Fibroblast of upper back skin (primary cell): ENCODE measurements around the gene AGBL1.
"Not testable (repeated sequence)": the region's sequence is repeated elsewhere in the genome, so short reads cannot be mapped to it uniquely, and the experiment has no call there.

ENCODE experiments used
- DNase-seq: peaks from one replicate; pipeline ENCODE4 v3.0.0-alpha.2; 2013

AGBL1 gene

DNA sequence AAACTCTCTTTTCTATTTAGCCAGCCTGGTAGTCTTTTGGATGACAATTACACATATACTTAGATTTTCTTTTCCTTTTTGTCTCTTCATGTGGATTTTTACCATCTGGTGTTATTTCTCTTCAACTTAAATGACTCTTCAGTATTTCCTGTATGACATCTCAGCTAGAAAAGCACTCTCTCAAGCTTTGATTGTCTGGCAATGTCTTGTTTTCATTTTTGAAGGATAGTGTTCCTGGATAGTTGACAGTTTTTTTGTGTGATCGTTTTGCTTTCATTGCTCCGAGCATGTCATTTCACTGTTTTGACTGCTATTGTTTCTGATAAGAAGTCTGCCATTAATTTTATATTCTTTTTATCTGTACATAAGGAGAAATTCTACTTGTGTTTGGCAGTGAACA is 766.4 kb downstream of the AGBL1 start:
- DNase-seq, result no peak

DNA sequence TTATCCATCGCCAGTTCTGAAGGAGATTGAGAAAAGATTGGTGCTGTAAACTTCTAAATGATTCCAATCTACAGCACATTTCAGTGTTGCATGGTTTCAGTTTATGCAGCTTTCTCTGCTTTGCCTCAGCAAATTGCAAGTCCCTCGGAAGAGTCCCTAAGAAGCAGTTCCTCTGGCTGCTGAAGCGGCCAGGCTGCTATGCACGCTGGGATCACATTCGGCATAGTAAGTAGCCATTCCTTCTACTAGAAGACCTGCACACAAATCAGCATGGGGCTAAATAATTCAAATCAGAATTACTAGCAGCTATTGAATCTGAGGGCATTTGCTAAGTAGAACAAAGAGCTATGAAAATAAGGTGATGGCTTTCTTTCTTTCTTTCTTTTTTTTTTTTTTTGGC is 769.5 kb downstream of the AGBL1 start:
- no peak for DNase-seq

DNA sequence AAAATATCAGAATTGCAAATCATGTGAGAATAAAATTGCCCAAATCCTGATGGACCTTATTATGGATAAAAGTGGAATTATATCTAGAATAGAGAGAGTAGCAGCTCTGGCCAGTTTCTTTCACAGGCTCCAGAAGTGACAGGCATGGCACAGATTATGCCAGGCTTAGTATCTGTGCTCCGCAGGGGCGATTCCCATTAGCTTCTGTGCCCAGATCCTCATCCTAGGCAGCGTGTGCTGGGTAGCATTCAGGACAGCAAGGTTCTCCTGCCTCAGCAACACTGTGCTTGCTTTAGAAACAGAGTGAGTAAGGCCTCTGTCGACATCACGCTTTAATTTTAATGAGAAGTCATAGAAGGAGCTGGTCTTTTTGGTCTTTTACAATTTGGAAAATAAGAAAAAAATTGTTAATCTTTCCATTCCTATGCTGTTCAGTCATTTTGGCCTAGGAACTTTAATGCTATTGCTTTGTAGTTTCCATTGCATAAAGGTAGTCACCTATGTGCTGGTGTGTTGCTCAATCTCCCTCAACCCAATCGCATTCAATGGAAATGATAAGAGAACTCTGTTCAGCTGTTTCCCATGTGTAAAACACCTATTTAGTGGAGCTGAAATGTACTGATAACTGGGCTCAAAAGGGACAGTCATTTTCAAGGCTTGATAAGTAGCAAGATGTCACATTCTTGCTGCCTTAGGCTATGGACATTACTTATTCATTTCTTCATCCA is 770.1 kb downstream of the AGBL1 start:
- DNase-seq, result no peak

DNA sequence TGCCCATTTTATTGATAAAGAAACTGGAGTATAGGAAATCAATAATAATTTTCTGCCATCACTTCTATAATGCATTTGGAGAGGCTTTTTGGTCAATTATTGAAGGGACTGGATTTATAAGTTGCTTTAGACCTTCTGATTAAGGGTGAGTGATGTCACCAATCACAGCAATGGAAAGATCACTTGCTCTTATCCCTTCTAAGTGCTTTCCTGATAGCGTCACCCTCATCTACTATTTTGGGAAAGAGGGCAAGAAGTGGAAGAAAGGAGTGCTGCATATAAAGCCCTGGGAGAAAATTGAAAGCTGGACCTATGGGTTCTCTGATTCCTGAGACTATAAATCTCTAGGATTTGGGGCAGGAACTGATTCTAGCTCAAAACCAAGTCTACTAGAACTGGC is 771.3 kb downstream of the AGBL1 start:
- no peak for DNase-seq

DNA sequence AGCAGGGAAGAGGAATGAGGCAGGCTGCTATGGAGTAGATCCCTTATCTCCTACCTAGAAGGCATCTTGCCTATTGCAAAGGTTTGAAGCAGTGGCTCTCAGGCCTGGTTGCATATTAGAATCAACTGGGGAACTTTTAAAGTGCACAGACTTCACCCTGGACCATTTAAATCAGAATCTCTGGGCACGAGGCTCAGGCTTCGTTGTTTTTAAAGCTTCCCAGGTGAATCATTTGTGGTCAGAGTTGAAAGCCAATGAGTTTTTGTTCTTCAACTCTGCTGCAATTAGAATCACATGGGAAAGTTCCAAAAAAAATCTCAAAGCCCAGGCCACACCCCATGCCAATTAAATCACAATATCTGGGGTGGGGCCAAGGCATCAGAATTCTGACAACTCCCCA is 773.1 kb downstream of the AGBL1 start:
- no peak for DNase-seq

DNA sequence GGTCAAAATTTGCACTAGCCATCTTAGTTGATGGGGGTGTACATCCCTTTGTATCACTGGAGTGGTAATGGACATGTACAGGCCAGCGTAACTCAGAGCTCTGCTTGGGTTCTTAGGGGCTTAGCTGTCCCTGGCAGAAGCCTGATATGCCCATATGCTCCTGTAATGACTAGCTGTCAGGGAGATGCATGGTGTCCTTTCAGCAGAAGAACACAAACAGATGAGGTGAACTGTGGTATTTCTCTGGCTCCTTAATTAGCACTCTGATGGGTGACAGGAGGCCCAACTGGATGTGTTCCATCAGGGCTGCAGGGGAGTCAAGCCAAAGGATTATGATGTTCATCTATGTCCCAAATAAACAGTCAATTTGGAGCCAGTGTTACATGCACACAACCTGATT is 774.5 kb downstream of the AGBL1 start:
- DNase-seq, result no peak

DNA sequence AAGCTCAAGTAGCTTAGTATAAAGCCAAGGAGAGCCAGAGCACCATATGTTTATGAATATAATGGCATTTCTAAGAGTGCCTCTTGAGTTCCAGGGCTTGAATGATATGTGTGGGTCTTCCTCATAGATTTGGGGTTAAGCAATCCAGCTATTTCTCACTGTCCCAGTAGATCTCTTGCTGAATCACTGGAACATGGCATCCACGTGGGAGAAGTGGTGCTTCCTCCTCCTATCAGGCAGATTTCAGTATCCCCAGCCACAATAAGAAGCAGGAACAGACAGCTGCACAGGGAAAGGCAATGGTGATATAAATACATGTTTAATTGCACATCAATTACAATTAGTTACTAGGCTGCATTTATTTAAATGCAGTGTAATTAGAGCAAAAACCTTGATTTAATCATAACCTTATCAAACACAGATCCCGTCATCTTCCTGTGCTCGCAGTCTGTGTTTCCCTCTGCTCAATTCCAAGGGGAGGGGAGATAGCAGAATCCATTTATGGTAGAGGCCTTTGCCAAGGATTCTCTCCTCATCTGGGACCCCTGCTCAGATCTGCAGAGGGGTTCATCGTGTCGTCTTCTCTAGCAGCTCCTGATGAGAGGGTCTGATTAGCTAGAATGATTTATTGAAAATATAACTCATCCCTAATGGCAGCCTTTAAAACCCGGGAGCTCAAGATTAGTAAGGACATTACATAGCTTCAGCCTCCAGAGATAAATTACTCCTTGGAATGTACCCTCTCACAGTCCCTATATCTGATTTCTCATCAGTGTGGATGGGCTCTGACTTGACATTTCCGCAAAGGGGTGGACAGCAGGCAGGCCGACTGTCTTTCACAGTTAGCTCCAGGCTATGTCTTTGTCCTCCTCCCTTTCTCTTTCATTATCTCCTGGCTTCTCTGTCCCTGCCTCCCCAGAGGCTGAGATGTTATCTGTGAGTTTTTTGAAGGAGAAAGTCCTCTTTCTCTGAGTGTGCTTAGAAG is 775.9 kb downstream of the AGBL1 start:
- no peak for DNase-seq

DNA sequence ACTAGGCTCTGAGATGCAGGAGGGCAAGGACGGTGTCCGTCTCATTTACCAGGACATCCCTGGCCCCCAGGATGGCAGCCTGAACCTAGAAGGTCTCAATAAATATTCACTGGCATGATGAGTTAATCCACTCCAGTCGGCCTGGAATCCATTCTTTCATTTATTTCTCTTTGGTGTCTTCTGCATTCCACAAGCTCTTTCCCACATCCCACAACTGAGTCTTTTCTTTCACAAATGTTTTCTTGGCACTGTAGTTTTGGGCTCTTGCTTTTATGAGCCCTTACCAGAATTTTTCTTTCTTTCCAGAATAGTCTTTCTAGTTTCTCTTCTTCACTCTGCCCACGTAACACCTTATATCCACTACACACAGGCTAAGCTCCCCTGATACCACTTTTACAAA is 778.0 kb downstream of the AGBL1 start:
- no peak for DNase-seq

DNA sequence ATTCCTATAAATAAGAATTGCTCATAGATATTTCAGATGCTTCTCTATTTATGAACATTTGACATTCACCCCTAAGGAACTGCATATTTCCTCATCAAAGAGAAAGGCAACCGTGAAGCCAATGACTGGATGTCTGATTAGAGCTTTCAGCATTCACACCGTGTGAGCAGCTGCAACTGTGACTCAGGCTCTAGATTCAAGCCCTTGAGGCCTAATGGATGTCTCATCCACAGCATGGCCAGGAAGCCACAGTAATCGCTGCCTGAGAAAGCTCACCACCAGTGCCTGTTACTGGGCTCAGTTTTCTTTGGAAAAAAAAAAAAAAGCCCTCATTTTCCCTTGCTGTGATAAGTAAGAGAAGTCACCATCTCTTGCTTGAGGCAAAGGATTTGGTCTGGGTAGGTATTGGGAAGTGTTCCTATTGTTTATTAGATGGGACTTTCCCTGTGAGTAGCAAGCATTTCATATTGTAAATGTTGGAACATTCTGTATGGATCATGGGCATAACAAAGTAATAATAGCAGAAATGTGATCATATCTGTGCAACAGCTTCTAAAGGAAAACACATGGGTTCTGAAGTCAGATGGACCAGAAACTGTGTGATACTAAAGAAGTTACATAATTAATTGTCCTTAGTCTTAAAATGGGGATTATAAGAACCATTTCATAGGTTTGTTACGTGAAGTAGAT is 783.7 kb downstream of the AGBL1 start:
- peak; percentile 88 for DNase-seq

DNA sequence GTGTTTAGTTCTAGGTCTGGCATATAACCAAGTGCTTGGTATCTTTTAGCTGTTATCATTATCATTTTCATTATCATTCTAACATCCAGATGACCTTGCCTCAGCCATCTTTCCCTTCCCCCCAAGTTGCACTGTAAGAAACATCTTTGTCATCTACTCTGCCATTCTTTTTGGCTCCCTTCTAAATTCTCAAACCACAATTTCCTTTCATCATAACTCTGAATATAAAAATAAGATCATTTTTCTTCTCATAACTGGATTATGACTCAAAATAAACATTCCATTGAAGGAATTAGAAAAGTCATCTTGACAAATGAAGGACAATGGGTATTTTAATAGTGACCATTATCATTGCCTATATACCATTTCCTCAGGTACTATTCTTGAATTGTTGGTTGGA is 786.2 kb downstream of the AGBL1 start:
- DNase-seq, result peak; percentile 42

DNA sequence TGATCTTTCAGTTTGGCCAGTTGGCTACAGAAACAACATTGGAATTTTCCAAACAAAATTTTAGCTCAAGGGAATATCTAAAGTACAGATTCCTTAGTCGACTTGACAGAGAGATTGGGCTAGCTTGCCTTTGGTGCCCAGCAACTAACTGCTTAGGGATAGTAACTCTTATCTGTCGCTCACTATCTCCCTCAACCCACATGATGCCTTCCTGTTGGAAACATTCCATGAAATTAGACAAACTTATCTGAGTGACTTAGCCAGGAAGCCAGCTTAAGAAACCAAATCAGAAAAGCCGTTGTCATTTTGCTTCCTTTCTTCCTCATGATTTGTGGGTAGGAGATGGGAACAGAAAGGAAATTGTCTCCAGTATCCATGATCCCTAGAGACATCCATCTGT is 791.2 kb downstream of the AGBL1 start:
- DNase-seq, result no peak

DNA sequence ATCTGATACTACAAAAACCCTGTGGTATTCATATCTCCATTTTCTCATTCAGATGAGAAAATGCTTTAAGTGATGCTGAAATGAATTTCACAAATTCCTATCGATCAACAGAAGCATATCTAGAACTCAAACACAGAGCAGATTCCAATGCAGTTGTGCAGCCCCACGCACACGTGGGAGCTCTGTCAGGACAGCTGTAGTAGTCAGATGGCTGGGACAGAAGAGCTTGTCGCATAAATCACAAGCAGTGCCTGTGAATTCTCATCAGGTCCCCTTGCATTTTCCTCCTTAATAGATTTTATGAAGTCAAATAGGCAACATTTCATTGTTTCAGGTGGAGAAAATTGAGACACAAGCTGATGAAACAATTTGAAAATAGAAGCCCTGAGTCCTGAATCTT is 792.3 kb downstream of the AGBL1 start:
- DNase-seq, result no peak

DNA sequence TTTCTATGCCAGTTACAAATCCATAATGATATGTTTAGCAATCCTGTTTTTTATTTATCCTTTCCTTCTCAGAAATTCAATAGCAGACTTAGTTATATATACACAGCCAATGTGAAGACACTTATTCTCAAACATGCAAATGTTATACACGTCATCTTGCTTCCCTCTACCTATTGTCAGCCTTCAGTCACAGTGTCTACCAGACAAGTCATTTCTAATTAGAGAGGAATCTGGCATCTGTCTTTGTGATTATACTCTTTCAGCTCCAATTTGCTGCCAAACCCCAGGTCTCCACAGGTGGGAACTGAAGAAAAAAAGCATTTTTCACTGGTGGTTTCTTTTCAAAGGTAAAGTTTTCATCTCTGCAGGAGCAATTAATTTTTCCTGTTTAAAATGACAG is 793.1 kb downstream of the AGBL1 start:
- no peak for DNase-seq

DNA sequence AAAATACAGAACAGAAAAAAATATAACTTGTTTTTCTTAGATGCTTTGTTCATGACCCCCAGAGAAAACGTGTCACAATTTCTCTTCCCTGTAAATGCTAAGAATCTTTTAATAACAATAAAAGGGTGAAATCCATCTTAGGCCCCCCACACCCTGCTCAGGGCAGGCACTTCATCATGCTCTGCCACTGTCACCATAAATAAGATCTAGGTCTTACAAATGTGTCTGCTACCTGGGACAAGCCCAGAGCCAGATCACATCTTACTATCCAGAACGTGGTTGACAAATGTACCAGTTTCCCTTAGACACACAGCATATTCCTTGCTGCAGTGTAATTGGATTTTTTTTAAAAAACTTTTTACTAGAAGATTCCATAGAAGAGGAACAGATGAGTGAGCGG is 795.4 kb downstream of the AGBL1 start:
- DNase-seq, result no peak

DNA sequence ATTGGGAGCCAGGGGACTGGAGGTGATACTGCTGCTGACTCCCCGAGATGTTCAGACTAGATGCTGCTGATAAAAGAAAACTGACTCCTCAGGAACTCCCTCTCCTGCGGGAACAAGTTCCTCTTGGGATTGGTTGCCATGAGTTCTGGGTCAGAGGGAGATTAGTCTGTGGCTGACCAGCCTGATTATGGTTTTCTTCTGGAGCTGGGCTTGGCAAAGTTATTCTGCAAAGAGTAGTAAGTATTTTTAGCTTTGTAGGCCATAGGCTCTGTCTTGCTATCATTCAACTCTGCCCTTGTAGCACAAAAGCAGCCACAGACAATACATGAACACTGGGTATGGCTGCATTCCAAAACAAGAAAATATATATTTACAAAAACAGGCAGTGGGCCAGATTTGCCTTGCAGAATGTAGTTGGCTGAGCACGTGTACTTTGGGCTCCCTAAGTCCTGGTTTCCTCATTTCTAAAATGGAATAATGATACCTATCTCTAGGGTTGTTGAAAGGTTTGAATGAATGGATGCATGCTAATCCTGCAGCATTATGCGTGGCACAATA is 796.8 kb downstream of the AGBL1 start:
- DNase-seq, result no peak

DNA sequence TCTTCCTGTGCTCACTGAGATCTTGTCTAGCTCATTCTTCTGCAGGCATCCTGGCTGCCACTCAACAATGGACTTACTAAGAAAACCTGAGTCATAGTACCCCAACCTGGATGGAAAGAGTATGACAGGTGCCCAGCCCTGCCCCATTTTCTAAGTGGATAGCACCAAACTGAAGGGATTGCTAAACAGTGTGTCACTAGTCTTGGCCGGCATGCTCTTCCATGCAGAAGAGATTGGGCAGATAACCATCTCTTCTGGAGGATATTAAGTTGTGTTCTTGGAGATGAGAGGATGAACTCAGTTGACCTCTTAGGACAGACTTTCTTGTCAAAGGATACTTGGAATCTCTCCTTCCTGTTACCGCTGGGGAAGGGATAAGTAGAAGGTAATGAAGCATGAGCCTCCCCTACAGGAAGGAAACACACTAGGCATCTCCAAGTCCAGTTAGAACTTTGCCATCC is 797.5 kb downstream of the AGBL1 start:
- no peak for DNase-seq

DNA sequence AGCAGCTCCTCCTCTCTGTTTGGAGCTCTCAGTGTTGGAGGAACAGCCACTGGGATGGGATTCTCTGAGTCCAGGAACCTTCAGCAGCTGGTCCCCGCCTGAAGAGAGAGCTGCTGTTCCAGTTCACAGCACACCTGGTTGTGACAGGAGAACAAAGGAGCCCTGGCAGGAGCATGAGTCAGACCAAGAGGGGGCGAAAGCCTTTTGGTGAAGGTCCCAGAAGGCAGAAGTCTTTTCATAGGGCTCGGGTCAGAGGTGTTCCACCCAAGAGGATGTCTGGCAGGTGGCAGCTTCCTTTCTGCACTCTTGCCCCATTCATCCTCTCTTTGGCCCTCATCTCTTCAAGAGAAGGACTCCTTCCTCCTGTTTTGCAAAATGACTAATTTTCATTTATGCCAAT is 799.2 kb downstream of the AGBL1 start:
- not testable (repeated sequence) for DNase-seq

DNA sequence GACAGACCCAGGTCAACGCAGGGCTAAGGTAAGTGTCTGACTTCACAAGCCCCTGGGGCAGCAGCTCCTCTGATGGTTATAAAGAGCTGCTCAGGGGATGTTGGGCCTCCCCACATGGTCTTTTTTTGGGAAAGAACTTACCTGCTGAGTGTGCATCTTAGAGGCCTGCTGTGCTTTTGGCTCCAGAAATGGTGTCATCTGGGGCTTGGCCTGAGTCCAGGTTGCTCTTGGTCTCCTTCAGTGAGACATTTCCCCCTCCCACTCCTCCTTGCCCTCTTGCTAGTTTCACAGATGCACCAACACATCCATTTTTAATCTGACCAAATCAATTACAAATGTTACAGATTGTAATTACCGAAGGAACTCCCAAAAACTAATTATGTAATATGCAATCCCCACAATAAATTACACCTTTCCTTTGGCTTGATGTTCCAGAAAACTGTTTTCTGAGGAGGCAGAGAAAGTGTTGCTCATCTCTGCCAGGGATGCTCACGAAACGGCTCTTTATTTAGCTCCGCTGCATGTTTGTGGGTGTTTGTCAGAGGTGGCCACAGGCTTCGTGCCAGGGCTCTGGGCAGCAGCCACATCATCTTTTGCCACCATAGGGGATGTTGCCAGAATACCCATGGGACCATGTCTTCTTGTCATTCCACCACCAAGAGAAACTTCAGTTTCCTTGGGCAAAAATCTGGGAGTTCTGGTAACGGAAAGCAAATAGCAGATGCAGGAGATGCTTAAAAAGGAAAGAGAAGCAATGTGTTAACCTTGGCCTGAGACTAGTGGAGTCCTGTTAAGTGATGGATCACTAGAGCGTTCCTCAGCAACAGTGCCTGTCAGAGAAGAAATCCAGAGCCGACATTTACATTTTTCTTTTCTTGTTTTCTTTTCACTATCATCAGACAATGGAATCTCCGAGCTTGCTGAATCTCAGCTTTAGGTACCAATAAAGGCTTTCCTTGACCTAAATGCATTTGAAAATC is 799.9 kb downstream of the AGBL1 start:
- no peak for DNase-seq

DNA sequence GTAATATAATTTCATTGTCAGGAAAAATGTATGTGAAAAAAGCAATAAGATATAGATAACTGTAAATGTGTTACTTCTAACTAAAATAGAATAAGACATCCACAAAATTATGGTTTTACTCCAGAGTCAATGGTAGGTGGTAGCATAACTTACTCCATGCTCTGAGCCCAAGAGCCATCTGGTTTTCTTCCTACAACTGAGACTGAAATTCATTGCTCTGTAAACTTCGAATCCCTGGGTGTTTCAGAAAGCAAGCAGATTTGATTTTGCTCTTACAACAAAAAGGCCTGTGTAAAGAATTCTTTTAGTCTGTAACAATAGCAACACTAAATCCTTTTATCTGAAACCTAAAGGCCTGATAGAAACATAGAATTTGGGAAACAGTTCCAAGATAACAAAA is 805.9 kb downstream of the AGBL1 start:
- no peak for DNase-seq

DNA sequence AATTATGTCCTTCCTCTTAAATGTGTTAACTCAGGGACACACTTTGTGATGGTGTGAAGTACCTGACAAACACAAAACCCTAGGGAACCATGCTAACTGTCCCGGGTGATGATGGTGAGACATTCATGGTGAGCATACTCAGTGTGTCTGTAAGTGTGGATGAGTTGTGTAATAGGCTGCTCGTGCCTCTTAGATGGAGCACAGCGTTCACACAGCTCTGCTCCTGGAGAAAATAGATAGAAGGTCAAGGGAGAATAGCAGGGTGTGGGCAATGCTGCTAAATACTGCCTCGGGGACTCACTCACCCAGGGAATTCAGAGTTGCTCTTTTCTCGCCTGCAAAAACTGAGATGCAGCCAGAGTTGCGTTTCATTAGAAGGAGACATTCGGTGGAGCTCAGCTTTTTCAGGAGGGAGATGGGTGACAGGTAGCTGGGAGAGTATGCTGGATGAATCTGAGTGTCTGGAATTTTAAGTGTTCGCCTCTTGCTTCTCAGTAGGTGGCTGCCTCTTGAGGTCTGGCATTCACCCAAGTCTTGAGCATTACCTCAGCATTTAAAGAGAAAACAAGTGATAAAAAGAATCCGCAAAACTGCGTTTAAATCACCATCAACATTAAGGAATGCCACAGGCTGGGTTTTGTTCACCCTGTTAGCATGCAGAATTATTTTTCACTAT is 813.2 kb downstream of the AGBL1 start:
- DNase-seq, result peak; percentile 83

DNA sequence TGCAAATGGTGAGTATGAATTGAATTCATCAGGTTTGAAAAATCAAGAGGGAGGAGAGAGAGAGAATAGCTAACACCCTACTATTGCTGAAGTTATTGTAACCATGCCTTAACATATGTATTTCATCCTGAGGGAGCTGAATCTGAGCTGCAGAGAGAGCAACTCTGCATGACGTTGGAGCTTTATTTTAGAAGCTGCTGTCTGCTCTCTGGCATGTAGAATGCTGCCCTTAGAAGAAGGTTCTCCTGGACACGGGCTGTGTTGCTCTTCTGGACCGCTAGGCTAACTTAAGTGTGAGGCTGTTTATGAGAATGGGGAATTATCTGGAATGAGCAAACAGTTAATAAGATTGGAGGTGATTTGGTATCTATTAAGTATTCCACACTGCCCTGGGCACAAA is 814.6 kb downstream of the AGBL1 start:
- DNase-seq, result no peak
